ENCODE results near the gene KRTAP17-1.

DNA sequence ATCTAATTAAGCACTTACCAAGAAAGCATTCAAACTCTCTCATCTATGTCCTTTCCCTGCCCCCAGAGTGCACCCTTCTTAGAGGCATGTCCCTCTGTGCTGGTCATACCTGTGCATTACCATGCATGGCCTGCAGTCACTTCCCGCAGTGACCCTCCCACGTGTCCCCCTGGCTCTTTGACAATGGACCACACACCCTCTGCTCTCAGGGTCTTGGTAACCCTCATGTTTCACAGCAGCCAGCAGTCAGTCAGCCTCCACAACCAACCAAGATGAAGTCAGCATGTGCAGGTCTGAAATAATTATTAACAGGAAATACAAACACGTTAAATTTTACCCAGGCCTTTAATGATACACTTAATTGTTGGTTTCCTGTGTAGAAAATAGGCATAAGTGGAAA, 25.0 kb upstream of the KRTAP17-1 start:
- TF ChIP-seq RFX5 (IDR thresholded peaks at IDR 0.05; ENCODE audit: low read depth, low read length) (no peak), SMC3 (IDR thresholded peaks at IDR 0.05; ENCODE audit: low read depth, low read length) (no peak), POLR2A (IDR thresholded peaks at IDR 0.05; ENCODE audit: low read depth, low read length) (no peak), RAD21 (IDR thresholded peaks at IDR 0.05; ENCODE audit: low read length) (no peak), FOS (IDR thresholded peaks at IDR 0.05; ENCODE audit: low read depth, low read length) (no peak), BHLHE40 (IDR thresholded peaks at IDR 0.05; ENCODE audit: low read depth, low read length) (no peak), RCOR1 (IDR thresholded peaks at IDR 0.05; ENCODE audit: insufficient replicate concordance, low read length) (no peak), MAZ (IDR thresholded peaks at IDR 0.05; ENCODE audit: borderline replicate concordance, low read depth, low read length) (no peak), MXI1 (IDR thresholded peaks at IDR 0.05; ENCODE audit: borderline replicate concordance, low read depth, low read length) (no peak)
- TF ChIP-seq, protein P1, sequence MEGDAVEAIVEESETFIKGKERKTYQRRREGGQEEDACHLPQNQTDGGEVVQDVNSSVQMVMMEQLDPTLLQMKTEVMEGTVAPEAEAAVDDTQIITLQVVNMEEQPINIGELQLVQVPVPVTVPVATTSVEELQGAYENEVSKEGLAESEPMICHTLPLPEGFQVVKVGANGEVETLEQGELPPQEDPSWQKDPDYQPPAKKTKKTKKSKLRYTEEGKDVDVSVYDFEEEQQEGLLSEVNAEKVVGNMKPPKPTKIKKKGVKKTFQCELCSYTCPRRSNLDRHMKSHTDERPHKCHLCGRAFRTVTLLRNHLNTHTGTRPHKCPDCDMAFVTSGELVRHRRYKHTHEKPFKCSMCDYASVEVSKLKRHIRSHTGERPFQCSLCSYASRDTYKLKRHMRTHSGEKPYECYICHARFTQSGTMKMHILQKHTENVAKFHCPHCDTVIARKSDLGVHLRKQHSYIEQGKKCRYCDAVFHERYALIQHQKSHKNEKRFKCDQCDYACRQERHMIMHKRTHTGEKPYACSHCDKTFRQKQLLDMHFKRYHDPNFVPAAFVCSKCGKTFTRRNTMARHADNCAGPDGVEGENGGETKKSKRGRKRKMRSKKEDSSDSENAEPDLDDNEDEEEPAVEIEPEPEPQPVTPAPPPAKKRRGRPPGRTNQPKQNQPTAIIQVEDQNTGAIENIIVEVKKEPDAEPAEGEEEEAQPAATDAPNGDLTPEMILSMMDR (conservative IDR thresholded peaks at IDR 0.05; ENCODE audit: low read depth, low read length), result no peak
- TF ChIP-seq, protein P2, sequence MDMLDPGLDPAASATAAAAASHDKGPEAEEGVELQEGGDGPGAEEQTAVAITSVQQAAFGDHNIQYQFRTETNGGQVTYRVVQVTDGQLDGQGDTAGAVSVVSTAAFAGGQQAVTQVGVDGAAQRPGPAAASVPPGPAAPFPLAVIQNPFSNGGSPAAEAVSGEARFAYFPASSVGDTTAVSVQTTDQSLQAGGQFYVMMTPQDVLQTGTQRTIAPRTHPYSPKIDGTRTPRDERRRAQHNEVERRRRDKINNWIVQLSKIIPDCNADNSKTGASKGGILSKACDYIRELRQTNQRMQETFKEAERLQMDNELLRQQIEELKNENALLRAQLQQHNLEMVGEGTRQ (IDR thresholded peaks at IDR 0.05; ENCODE audit: low read depth, low read length), result no peak
- TF ChIP-seq, protein P3, sequence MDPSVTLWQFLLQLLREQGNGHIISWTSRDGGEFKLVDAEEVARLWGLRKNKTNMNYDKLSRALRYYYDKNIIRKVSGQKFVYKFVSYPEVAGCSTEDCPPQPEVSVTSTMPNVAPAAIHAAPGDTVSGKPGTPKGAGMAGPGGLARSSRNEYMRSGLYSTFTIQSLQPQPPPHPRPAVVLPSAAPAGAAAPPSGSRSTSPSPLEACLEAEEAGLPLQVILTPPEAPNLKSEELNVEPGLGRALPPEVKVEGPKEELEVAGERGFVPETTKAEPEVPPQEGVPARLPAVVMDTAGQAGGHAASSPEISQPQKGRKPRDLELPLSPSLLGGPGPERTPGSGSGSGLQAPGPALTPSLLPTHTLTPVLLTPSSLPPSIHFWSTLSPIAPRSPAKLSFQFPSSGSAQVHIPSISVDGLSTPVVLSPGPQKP (IDR thresholded peaks at IDR 0.05; ENCODE audit: borderline replicate concordance, low read depth, low read length), result no peak
